ENCODE results near the gene PSMC3IP. TPM values are rescaled to one million over a fixed set of nuclear protein-coding genes. Genes with fewer than 3 reads are reported as not detected.
A peak's percentile ranks its signal among the peaks of the same experiment; 100 is the strongest.

Gene PSMC3IP
- total RNA-seq, 1 experiment from 2014 or later = 17.1 TPM

- DNase-seq (ENCODE audit: extremely low read depth, low read depth) = no peak
Measured at GRCh38 chr17:42586514-42587230, 9.1 kb upstream of the PSMC3IP start.

- no peak for DNase-seq (ENCODE audit: extremely low read depth, low read depth)
Measured at GRCh38 chr17:42585353-42585752, 7.8 kb upstream of the PSMC3IP start.

- no peak for DNase-seq (ENCODE audit: extremely low read depth, low read depth)
Measured at GRCh38 chr17:42584880-42585279, 7.4 kb upstream of the PSMC3IP start.

GRCh38 chr17:42581744-42582270 lies 4.3 kb upstream of the PSMC3IP start:
- no peak for DNase-seq (ENCODE audit: extremely low read depth, low read depth)

- DNase-seq (ENCODE audit: extremely low read depth, low read depth) = no peak
Measured at GRCh38 chr17:42579794-42580551, 2.4 kb upstream of the PSMC3IP start.

GRCh38 chr17:42578282-42578869 lies 847 bp upstream of the PSMC3IP start:
- peak; percentile 69 for DNase-seq (ENCODE audit: extremely low read depth, low read depth)

GRCh38 chr17:42577140-42577531 lies 393 bp downstream of the PSMC3IP start:
- no peak for DNase-seq (ENCODE audit: extremely low read depth, low read depth)

GRCh38 chr17:42574463-42574862 lies 3.1 kb downstream of the PSMC3IP start:
- no peak for DNase-seq (ENCODE audit: extremely low read depth, low read depth)

- DNase-seq (ENCODE audit: extremely low read depth, low read depth) = no peak
Measured at GRCh38 chr17:42573095-42573494, 4.4 kb downstream of the PSMC3IP start.

- no peak for DNase-seq (ENCODE audit: extremely low read depth, low read depth)
Measured at GRCh38 chr17:42571435-42572225, 5.9 kb downstream of the PSMC3IP start.

GRCh38 chr17:42568341-42569111 lies 9.0 kb downstream of the PSMC3IP start:
- DNase-seq (ENCODE audit: extremely low read depth, low read depth) = no peak

- peak; percentile 86 for DNase-seq (ENCODE audit: extremely low read depth, low read depth)
Measured at GRCh38 chr17:42566883-42567573, 10.5 kb downstream of the PSMC3IP start, which contains the start of gene MLX. Gene MLX (plus strand): TSS chr17:42567100. CDS start chr17:42567125, 25 bp downstream.

- no peak for DNase-seq (ENCODE audit: extremely low read depth, low read depth)
Measured at GRCh38 chr17:42566215-42566882, 11.2 kb downstream of the PSMC3IP start.

- DNase-seq (ENCODE audit: extremely low read depth, low read depth) = no peak
Measured at GRCh38 chr17:42565523-42566214, 11.9 kb downstream of the PSMC3IP start.

- no peak for DNase-seq (ENCODE audit: extremely low read depth, low read depth)
Measured at GRCh38 chr17:42564815-42565522, 12.6 kb downstream of the PSMC3IP start.

GRCh38 chr17:42563950-42564349 lies 13.6 kb downstream of the PSMC3IP start:
- DNase-seq (ENCODE audit: extremely low read depth, low read depth) = no peak

GRCh38 chr17:42563543-42563942 lies 14.0 kb downstream of the PSMC3IP start:
- no peak for DNase-seq (ENCODE audit: extremely low read depth, low read depth)
